HG03139 (cell line): ENCODE measurements around the gene TSPYL2.

ENCODE experiments used
- ATAC-seq: cut with Tn5 transposase; IDR thresholded peaks from one replicate; pipeline ENCODE4 v1.9.1; 2021; ENCODE audit not compliant: unreplicated experiment

TSPYL2 gene

GRCh38 chrX:53081925-53082772, at the start of gene TSPYL2:
TSS of gene TSPYL2 (plus strand) at chrX:53082367. CDS start at chrX:53082499, 132 bp downstream.
- peak; percentile 93 for ATAC-seq

GRCh38 chrX:53036149-53036548, 46.0 kb upstream of the TSPYL2 start:
- ATAC-seq = no peak

- no peak for ATAC-seq
Observed at GRCh38 chrX:53039236-53039635, 42.9 kb upstream of the TSPYL2 start.

DNA sequence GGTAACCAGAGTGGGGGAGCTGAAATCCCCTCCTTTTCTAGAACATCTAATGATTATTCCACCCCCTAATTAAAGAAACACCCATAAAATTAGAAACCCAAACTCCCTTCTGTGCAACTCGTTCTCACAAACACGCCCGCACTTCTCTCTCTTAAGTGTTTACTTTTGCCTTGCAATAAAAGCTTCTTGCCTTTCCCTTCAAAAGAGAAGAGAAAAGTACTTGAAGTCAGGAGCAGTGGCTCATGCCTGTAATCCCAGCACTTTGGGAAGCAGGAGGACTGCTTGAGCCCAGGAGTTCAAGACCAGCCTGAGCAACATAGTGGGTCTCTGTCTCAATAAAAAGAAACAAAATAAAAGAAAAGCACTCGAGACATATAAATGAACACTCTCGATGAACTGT, 37.2 kb upstream of the TSPYL2 start:
- ATAC-seq = no peak

- no peak for ATAC-seq
Observed at GRCh38 chrX:53047228-53047627, 34.9 kb upstream of the TSPYL2 start.

DNA sequence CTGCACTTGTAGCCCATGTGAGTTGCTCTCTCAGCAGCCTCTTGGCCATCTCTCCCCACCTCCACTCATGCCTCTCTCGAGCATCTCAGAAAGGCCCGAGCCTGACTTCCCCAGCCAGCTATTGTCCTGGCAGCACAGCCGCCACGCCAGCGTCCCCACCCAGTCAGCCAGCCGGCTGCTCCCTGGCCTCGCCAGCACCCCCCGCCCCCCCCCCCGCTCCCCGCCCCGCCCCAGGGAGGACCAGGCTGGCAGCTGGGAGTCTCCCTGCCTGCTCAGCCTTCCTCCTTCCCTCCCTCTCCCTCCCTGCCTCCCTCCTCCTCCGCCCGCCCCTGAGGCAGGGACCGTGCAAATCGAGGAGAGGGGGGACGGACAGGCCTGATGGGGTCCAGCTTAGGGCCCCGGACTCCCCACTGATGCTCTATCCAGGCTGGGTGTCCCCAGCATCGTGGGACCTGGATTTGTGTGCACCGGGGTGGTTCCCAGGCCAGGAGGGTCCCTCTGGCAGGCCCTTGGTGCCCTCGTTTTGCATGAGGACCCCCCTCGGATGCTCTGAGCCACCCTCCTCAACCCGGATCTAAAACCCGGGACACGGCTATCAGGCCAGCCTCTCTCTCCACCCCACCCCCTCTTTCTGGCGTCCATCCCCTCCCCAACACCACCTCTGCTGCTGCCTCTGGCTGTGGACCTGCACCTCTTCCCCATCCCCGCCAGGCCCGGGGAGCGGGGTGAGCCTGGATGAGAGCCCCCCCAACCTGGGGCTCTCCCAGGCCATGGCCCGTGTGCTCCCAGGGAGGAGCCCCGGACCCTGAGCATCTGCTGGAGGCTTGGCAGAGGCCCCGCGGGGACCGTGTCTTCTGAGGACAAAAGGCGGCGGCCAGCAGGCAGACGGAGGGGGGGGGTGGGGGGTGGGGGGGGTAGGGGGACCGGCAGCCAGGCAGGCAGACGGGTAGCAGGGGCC, 33.7 kb upstream of the TSPYL2 start, which contains the start of gene GPR173:
Gene GPR173 (plus strand): TSS at position 621 of the 958 bp plus-strand sequence. CDS start 27,833 bp downstream, outside the sequence.
- ATAC-seq = no peak

DNA sequence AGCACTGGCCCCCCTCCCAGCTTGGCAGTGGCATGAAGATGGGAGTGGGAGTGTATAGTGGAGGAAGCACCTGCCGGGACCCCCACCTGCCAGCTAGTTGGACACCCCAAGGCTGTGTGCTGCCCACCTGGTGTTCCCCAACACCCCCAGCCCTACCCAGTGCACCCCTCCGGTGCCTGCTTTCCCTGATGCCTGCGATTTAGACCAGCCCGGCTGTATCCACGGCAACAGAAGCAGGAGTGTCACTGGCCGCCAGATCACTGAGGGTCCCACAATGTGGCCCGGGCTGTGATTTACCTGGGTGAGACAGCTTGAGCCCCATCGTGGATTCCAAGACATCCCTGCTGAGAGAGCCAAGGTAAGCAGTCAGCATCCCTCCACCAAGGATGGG, 33.0 kb upstream of the TSPYL2 start:
- no peak for ATAC-seq

- ATAC-seq = no peak
Observed at GRCh38 chrX:53050841-53051240, 31.3 kb upstream of the TSPYL2 start.

- no peak for ATAC-seq
Observed at GRCh38 chrX:53055244-53055849, 26.8 kb upstream of the TSPYL2 start.

- no peak for ATAC-seq
Observed at GRCh38 chrX:53056292-53056691, 25.9 kb upstream of the TSPYL2 start.

GRCh38 chrX:53065104-53065503, 17.1 kb upstream of the TSPYL2 start:
- ATAC-seq = no peak

DNA sequence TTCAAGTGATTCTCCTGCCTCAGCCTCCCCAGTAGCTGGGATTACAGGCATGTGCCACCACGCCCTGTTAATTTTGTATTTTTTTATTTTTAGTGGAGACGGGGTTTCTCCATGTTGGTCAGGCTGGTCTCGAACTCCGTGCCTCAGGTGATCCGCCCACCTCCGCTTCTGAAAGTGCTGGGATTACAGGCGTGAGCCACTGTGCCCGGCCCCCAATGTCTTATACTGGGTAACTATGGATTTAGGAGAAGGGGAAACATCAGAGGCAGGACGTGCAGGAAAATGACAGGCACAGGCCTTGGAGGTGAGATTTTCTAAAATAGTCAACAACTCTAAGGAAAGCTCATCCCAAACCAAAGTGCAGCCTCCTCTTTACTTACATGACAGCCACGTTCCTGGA, 11.1 kb upstream of the TSPYL2 start:
- no peak for ATAC-seq

GRCh38 chrX:53071604-53072417, 10.4 kb upstream of the TSPYL2 start:
- ATAC-seq = peak; percentile 81

- no peak for ATAC-seq
Observed at GRCh38 chrX:53072418-53073114, 9.6 kb upstream of the TSPYL2 start.

DNA sequence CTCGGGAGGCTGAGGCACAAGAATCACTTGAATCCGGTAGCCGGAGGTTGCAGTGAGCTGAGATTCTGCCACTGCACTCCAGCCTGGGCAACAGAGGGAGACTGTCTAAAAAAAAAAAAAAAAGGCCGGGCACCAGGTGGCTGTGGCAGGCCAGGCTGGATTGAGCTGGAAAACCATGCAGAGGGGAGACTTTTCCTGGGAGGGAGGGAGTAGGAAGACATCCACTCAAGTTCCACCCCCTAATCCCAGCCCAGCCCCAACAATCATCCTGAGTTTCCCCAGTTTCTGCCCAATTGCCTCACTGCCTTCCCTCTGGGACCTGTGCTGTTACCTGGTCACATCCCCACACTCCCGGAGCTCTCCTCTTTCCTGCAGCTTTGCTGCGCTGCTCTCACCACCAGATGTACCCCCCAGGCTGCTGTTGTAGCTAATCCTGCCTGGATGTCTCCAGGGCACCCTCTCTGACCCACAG, 9.0 kb upstream of the TSPYL2 start:
- ATAC-seq = no peak

- no peak for ATAC-seq
Observed at GRCh38 chrX:53075011-53075410, 7.2 kb upstream of the TSPYL2 start.

GRCh38 chrX:53076671-53077070, 5.5 kb upstream of the TSPYL2 start:
- no peak for ATAC-seq

GRCh38 chrX:53077207-53078197, 4.7 kb upstream of the TSPYL2 start:
- no peak for ATAC-seq
